Central memory CD4-positive, alpha-beta T cell (primary cell): ENCODE results near the gene KRTAP10-12.

ENCODE experiments used
- DNase-seq: peaks from one replicate; pipeline ENCODE4 v3.0.0; 2022

KRTAP10-12 gene

DNA sequence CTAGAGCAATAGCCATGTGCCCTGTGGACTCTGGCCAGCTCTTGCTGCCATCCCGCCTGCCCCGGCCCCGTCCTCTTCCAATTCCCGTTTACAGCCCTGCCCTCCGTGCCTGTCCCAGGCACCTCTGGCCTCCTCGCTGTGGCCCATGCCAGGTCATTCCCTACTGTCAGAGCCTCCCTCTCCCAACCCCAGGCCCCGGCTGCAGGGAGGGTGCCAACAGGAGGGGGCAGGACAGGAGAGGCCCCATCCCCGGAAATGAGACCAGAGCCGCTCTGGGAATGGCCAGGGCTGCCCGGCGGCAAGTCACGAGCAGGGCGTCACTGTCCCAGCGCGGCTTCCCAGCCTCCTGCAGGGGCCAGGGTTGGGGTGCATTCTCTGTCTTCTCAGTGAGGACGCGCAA lies 37.9 kb downstream of the KRTAP10-12 start:
- DNase-seq: no peak

DNA sequence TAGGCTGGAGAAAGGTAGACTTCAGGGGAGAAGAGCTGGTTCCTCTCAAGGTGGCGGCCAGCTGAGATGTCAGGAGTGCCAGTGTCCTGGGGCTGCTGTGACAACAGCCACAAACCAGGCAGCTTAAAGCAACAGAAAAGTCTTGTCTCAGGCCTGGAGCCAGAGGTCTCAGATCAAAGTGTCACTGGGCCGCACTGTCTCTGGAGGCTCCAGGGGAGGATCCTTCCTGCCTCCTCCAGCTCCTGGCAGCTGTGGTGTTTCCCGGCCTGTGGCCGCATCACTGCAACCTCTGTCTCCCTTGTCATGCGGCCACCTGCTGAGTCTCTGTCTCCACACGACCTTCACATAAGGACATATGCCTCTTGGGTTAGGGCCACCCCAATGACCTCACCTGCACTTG lies 38.8 kb downstream of the KRTAP10-12 start:
- DNase-seq: no peak

DNA sequence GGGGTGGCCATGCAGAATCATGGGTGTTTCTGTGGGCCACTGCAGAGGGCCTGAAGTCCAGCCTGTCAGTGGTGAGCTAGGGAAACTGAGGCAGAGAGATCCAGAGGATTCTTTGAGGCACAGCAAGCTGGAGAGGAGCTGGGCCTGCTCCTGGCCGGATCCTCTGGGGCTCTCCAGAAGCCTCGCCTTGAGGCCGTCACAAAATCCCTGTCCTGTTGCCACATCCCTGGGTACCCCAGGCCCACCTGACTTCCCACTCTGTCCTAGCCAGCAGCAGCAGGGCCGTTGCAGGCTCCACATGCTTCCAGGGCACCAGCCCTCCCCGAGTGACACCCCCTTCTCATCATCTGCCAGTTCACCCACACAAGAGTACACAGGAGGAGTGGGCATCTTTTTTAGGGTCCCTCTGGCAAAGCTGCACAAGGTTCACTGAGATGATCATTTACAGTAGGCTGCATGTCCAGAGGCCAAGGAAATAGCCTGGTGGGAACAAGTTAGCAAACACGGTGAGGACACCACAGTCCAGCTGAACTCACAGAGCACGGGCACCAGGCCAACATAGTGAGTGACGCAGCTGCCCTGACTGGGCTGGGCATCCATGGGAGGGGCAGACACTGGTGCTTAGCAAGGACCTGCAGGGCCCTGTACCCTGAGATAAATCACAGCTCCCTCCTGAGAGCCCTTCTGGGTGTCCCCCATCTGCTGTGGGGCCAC lies 39.5 kb downstream of the KRTAP10-12 start:
- no peak for DNase-seq

DNA sequence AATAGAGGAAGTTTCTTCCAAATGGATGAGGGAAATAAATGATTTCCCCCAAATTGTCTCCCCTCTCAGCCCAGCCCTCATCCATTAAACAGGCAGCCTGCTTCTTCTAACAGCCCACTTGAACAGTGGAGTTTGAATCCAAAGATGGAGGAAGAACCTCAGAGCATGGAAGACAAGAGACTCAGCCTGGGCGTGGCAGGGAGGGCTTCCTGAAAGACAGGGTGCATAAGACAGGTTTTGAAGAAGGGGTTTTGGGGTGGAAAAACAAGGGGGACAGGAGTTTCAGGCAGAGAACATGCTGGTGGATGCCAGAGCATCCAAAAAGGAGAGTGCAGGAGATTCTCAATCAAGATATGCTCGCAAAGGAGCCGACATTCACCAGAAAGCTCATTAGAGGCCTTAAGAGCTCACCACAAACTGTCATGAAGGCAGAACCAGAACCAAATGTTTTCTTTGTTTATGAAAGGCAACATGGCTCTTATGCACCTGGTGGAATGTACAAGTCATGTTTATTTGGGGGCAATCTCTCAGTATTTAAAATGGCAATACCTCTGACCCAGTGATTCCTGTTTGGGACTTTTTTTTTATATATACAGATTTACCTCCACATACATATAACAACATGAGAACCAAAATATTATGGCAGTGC lies 40.9 kb downstream of the KRTAP10-12 start:
- no peak for DNase-seq

DNA sequence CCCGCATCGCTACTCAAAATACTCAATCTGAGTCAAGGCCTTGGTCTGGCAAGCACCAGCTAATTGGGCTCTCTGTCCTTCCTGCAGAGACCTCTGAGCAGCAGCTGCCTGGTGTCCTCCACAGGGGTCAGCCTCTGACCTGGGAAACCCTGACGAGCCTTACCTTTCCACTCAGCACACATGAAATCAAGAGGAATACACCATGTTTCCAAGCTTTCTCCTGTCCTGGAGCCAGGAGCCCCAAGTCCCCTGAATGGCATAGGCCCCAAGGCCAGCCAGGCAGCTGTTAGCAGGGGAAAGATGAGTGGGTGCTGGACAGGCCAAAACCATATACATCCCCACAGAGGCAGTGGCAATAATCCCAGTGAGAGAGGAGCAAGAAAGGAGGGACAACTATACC lies 41.6 kb downstream of the KRTAP10-12 start:
- no peak for DNase-seq

DNA sequence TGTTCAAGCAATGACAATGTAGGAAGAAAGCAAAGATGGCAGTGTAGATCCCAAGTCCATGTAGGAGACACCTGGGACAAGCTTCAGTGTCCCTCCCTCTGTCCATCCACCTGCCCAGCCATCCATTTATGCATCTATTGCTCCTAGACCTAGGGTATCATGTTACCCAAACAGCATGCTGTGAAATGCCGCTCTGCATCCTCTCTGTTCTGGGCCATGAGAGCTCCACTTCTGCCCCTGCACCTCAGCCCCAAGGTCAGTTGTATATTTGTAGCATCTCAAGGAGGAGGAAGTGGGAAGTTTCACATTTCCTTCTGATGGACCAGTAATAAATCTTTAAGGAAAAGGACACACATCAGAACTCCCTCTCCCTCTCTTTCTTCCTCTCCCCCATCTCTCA lies 42.3 kb downstream of the KRTAP10-12 start:
- no peak for DNase-seq

DNA sequence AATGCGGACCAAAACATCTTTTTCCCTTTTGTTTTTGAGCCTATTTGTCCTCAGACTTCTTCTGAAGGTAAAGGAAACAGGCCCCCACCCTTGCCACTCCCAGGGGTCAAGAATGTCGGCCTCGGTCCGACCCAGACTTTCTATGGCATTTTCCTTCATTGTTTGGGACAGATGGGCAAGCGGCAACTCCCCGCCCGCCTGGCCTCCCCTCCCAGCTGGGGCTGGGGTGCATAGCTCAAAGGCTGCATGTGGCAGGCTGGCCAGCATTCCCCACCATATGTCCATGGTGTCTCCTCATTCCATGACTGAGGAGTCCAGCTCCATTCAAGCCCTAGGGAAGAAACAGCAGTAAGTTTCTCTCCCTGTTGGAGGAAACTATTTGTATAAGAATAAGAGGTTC lies 43.8 kb downstream of the KRTAP10-12 start:
- DNase-seq: no peak

DNA sequence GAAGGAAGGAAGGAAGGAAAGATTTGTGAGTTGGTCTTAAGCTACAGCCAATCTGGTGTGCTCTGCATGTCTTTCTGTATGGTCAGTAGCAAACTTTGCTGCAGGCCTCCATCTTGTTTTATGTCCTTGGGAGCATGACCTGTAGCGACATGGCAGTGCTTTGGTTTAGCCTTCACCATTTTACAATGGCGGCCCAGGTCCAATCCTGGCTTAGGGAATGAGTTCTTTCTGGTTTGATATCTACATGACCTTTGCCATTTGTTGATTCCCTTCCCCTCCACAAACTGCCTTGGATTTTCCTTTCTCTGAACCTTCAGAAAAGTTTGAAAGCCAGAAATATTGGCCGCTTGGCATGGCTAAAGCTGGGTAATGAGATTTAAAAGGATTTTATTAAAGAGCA lies 44.9 kb downstream of the KRTAP10-12 start:
- no peak for DNase-seq

DNA sequence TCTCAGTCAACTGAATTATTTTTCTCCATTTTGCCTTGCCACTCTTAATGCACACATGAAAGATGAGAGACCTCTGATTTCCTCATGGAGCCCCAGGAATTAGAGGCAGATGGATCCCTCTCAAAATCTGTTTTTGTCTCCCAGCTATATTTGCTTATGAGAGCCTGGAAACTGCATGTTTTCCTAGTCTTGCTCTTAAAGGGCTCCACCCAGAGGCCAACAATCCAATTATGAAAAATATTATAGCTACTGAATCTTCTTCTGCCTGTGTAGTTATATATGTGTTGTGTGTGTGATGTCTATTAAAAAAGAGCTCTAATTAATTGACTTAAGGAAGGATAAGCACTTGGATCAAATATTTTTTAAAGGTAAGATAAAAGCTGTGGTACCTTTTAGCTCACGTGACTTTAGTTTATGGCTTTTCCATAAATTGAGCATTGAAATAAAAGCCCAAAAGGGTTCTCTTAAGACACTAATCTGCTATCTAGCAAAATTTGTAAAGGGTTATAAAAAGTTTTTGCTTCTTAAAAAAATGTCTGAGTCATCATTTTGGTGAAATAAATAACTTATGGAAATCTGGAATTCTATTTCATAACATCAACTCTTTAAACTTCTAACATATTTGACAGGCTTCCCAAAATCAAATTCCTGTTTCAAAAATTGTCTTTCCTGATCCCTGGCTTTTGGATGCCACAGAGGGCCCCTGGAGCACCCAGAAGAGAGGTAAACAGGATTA lies 45.6 kb downstream of the KRTAP10-12 start:
- peak; percentile 25 for DNase-seq
